SK-MEL-5 (cell line): ENCODE results near the gene NR6A1. TPM values are rescaled to one million over a fixed set of nuclear protein-coding genes. Genes with fewer than 3 reads are reported as not detected.
"Not testable (repeated sequence)": the region's sequence is repeated elsewhere in the genome, so short reads cannot be mapped to it uniquely, and the experiment has no call there.

Source experiments
- DNase-seq: peaks from one replicate; pipeline ENCODE4 v3.0.0-alpha.2; 2016; ENCODE audit warnings: low read depth, low spot score
- in situ Hi-C: cut with HindIII; loops from 2 replicates; pipeline ENCODE4 v1.10.0; 2016; ENCODE audit warnings: low sequenced_read_pairs, high pct_unique_total_duplicates, low pct_unique_long_range_greater_than_20kb
- total RNA-seq: library from RNA; depleted of rRNA; stranded (reverse); fragments of >200 nt; shearing (Covaris generic); gene quantifications from 2 replicates; pipeline ENCODE4 v1.2.3, GENCODE V29; 2014

The NR6A1 gene
- total RNA-seq, 1 experiment from 2014 or later: 7.8 TPM

DNA sequence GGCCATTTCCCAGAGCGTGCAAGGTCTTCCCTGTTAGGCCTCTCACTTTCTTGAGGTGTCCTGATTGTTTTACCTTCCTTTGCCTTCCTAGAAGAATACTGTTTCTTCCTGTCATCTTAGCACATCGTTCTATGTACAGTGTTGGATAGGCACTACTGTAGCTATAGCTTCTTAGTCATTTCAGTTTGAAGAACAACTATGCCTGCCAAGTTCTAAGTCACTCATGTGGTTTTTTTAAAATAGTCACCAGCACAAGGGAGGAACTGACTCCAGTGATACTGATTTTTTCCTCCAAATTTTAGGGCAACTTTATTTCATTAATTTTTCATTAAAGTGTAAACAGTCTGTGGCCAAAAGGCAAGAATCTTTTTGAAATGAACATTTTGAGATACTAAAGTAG, 141.5 kb downstream of the NR6A1 start:
- in situ Hi-C loops: no loop called here

DNA sequence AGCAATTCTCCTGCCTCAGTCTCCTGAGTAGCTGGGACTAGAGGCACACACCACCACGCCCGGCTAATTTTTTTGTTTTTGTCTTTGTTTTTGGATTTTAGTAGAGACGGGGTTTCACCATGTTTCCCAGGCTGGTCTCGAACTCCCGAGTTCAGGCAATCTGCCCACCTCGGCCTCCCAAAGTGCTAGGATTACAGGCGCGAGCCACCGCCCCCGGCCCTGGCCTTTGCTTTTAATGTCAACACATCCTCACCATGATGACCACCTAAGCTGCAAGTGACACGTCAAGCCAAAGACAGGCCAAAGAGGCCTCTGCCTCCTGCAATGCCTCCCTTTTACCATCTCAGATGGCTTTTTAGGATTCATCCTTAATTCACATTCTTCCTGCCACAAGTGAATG, 142.4 kb downstream of the NR6A1 start:
- in situ Hi-C loops: no loop called here

More for the DNA sequence above, 141.5 kb downstream of the NR6A1 start:
- DNase-seq: no peak

DNA sequence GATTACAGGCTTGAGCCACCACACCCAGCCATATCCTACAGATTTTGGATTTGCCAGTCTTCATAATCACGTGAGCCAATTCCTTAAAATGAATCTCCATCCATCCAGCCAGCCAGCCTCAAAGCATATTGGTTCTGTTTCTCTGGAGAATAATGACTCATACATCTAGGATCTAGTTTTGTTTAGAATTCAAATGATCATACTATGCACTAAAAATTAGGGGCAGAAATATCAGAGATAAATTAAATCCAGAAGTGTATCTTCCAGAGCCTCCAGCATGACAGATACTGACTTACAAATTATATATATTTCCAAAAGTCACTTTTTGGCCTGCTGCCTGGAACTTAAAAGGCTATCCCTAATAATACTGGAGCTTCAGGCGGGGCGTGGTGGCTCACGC, 144.8 kb downstream of the NR6A1 start:
- no peak for DNase-seq
- in situ Hi-C loops: no loop called here

More for the DNA sequence above, 142.4 kb downstream of the NR6A1 start:
- no peak for DNase-seq

DNA sequence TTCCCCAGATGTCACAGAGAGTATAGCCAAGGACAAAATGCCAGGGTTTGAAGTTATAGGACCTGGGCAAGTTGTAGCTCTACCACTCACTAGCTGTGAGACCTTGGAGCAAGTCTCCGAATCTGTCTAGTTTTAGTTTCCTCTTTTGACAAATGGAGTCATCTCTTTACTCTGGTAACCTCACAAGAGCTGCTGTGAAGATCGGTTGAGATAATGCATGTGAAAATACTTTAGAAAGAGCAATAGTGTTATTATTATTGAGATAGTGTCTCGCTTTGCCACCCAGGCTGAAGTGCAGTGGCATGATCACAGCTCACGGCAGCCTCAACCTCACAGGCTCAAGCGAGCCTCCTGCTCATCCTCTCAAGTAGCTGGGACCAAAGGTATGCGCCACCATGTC, 146.0 kb downstream of the NR6A1 start:
- DNase-seq: no peak
- in situ Hi-C loops: no loop called here

DNA sequence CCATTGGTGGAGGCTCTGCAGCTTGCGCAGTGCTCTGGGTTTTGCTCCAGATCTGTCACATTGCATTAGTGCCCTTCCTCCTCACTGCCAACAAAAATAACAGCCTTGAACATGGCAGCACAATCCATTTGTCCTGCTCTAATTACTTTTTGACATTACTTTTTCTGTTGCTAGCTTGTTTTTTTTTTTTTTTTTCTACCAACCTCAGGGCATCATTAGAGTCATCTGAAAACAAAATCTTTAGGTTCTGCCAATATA, 146.4 kb downstream of the NR6A1 start:
- no peak for DNase-seq
- in situ Hi-C loops: no loop called here

DNA sequence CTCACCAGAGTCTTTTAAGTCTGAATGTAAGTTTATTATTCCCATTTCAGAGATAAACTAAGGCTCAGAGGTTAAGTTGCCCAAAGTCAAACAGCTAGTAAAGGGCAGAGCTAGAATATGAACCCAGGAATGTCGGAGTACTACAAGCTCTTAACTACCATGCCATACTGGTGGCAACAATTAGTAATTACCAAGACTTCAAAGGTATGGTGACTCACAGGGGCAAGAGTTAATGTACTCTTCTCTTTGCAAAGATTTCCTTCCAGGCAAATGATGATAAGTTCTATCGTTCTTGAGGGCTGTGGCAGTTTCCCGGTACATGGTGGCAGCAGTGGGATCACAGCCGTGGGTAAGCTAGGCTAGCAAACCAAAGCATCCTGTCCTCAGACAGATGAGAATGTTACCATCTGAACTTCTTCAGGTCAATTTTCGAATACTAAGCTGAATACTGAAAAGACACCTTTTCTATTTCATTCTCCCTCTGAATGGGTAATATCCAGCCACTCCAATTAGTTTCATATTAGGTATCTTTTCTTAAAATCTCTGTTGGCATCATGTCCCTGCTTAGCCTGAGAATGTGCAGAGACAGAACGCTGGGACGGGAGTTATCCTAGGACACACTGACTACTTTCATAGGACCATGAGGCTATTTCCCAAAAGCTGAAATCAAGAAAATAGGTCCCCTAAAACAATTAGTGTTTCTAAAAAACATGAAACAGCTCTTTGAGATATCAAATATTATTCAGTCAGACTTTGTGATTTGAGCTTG, 147.0 kb downstream of the NR6A1 start:
- in situ Hi-C loops: no loop called here
- no peak for DNase-seq

DNA sequence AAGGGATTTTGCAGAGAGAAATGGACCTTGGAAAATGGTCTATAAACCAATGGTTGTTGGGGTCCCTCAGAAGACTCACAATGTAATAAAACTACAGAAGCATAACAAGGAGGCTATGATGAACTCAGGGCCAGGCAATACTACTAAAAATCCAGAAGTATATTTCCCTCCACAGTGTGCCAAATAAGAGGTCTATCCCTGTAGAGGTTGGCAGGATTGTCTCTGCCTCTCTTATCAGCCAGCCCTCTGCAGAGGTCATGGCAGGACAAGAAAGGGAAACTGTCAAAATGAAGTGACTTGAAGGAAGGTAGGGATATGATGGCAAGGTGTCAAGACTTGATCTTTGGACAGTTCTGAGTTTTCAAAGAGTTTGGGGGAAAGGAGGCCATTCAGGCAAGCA, 148.2 kb downstream of the NR6A1 start:
- DNase-seq: no peak
- in situ Hi-C loops: no loop called here

DNA sequence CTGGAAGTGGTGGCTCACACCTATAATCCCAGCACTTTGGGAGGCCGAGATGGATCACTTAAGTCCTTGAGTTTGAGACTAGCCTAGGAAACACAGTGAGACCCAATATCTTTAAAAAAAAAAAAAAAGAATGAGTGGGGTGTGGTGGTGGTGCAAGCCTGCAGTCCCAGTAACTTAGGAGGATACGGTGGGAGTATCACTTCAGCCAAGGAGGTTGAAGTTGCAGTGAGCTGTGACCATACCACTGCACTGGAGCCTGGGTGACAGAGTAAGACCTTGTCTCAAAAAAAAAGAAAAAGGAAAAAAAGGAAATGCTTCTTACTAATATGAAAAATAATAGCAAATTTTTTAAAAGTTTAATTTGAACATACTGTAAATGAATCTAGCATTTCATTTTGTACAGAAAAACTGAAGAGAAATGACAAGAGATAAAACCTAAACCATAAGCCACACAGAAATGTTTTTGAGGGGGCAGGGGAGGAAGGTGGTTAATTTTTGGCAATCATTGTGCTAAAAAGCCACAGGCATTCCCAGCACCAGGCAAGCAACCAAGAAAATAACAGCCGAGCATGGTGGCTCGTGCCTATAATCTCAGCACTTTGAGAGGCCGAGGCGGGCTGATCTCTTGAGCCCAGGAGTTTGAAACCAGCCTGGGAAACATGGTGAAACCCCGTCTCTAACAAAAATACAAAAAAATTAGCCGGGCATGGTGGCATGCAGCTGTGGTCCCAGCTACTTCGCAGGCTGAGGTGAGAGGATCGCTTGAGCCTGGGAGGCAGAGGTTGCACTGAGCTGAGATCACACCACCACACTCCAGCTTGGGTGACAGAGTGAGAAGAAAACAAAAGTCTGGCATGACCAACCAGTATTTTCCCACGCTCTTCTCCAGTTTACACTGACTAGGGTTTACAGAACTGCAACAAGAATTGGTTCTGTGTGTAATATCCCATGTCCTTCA, 149.5 kb downstream of the NR6A1 start:
- in situ Hi-C loops: no loop called here
- no peak for DNase-seq

DNA sequence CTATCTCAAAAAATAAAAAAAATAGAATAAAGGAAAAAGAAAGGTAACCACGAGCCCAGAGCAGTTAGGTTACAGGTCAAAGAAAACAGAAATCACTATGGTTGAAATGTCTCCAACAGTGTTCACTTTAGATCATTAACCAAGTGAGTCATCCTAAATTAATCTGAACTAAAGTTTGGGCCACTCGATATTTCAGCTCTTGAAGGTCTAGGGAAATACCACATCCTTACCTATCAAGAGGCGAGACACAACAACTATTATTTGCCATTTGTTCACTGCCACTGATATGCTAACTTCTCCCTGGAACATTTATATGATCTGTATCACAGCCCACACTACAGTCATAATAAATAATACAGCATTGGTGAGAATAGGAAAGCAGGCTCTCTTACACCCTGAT, 152.6 kb downstream of the NR6A1 start:
- in situ Hi-C loops: no loop called here
- DNase-seq: no peak

DNA sequence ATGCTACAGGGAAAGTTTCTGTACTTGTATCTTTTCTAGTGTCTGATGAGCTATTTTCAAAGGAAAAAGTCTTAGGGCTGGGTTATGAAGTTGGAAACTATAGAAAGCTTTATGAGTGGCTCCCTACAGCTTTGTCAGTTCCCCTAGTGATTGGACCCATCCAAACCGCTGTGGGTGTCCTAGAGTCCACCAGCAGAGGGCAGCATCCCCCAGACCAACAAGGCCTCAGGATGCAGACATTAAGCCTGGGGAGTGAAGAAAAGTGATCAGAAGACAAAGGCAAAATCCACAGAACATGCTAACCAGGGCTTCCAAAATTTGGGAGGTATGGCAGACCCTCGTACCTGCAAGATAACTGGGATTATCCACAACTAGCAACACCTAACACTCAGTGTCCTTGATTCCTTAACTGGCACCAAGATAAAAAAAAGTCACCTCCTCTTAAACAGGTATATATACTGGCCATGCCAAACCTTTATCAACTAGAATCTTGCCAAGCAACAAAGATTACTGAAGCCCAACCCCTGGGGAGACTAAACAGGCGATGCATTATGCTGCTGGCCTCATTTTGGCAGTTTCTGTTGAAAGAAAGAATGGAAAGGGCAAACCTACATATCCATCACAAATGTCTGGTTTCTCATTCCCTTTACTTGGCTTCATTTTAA, 153.5 kb downstream of the NR6A1 start:
- peak; percentile 89 for DNase-seq
- in situ Hi-C loops: no loop called here

DNA sequence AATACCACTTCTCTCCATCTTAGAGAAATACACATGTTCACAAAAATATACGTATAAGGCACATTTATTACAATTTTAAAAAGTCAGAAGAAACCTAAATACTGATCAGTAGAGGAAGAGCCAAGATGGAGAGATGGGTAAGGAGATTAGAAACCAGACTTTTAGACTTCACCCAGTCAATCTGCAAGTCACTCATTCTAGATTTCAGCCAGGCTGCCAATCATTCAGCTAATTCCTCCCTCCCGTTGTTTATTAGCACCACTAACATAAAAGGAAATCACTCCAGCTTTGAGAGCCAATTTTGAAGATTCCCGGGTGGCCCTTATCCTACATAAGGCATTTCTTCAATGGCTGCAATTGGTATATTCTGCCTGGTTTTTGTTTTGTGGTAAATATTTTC, 154.2 kb downstream of the NR6A1 start:
- in situ Hi-C loops: no loop called here
- no peak for DNase-seq

DNA sequence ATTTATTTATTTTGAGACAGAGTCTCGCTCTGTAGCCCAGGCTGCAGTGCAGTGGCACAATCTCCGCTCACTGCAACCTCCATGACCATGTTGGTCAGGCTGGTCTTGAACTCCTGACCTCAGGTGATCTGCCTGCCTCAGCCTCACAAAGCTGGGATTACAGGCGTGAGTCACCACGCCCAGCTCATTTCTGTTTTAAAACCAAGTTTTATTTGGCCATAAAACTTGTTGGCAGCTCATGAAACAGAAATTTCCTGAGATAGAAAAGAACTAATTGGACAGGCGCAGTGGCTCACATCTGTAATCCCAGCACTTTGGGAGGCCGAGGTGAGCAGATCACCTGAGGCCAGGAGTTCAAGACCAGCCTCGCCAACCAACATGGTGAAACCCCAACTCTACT, 155.3 kb downstream of the NR6A1 start:
- in situ Hi-C loops, DNase-seq: not testable (repeated sequence)

DNA sequence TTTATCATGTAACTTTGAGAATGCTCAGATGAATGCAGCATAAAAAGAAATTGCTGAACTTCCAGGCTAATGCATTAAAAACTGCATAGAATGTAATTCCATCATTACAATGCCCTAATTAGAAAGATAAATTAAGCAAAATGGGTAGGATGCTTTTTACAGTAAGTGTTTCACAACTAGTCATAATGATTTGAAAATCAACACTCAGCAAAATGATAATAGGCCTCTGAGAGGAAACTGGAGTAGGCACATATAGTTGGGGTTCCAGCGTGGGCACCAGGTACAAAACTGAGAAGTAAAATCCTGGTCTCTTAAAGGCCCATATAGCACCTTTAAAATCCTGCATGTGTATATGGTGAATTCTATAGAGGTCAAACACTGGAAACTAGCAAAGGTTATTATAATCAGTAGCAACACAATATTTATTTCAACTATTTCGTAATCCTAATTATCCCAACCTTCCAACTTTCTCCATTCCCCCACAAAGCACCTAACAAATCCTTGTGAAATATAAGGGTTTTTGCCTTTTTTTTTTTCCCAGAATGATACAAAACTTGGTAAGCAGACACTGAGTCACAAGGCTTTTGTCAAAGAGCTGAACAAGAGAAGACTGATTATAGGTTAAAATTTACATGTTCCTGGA, 155.9 kb downstream of the NR6A1 start:
- in situ Hi-C loops: no loop called here

DNA sequence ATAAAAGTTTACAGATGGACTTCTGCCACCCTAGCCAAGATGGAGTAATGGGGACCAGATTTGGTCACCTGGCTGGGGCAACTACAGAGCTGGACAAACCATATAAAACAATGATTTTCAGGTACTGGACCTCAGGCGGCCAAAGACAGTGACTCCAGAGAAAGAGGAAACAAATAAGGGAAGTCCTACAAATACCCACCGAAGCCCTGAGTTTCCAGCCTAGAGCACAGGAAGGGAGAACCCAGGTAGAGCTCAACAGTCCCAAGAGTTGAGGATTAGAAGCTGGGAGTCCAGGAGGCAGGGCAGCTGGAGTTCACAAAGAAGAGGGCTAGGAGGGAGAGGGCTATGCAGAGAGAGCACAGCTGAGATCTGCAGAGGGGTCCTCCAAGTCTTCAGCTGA, 157.3 kb downstream of the NR6A1 start:
- DNase-seq: no peak
- in situ Hi-C loops: no loop called here

More for the DNA sequence above, 155.9 kb downstream of the NR6A1 start:
- DNase-seq: no peak

DNA sequence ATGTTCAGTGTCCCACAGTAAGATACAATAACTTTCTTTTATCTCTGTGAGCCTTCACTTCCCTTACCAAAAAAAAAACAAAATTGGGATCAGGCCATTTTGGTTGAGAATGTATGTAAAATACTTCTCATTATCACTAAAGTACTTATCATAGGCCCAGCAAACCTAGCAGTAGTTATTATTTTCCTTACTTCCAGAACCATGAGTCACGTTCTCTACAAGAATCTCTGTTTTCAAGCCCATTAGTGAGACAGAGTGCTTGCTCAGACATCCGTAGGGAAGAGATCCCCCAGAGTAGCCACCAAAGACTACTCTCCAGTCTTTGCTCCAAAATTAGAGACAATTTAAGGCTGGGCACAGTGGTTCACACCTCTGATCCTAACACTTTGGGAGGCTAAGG, 160.0 kb downstream of the NR6A1 start:
- no peak for DNase-seq
- in situ Hi-C loops: no loop called here

DNA sequence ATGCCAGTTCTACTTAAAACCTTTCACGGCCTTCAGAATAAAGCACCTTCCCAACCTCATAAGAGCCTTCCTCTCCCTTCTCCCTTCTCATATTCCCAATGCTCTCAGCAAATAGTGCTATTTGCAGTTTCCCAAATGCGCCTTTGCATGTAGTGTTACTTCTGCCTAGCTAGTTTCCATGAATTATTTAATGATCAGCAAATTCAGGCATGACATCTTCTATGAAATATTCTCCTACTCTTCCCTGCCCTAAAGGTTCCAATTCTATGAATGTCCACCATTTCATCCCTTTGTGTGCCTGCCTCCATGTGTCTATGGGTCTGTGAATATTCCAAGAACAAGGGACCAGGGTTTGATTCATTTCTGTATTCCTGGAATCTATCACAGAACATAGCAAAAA, 165.1 kb downstream of the NR6A1 start:
- in situ Hi-C loops: no loop called here
- DNase-seq: no peak

DNA sequence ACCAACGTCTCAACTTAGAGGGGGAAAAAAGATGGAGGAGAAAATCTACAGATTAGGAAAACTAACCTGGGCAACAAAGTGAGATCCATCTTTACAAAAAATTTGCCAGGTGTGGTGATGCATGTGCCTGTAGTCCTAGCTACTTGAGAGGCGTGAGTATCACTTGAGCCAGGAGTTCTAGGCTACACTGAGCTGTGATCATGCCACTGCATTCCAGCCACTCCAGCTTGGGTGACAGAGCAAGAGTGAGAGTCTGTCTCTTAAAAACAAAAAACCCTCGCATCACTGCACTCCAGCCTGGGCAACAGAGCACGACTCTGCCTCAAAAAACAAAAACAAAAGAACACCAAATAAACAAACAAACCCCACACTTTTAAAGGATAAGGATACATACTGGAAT, 165.9 kb downstream of the NR6A1 start:
- DNase-seq: no peak
- in situ Hi-C loops: no loop called here

DNA sequence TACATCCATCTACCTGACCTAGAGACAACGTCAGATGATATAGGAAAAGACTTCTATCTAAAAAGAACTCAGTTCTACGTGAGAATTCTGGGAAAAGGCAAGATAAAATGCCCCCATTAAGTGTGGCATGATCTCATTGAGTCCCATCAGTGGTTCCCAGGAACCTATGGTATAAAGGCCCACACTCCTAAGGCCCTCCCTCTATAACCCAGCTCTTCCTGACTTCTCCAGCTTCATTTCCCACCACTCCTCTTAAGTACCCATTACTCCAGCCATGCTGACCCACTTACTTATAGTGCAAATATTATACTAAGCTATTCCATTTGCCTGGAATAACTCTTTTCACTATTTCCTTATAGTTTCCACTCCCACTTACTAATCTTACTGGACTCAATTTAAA, 168.5 kb downstream of the NR6A1 start:
- in situ Hi-C loops: no loop called here
- no peak for DNase-seq
